ENCODE results near the gene GNAT2. TPM values are rescaled to one million over a fixed set of nuclear protein-coding genes. Genes with fewer than 3 reads are reported as not detected.
A peak's percentile ranks its signal among the peaks of the same experiment; 100 is the strongest.

The GNAT2 gene
- total RNA-seq, 1 donor = 0.43 TPM

- TF ChIP-seq CTCF (IDR thresholded peaks at IDR 0.05; ENCODE audit: insufficient read depth, low read depth, low read length) = no peak
- no peak for DNase-seq (ENCODE audit: low read depth)
These were observed 35.1 kb upstream of the GNAT2 start for GRCh38 chr1:109654519-109654918.

GRCh38 chr1:109653306-109653705 lies 33.9 kb upstream of the GNAT2 start:
- no peak for DNase-seq (ENCODE audit: low read depth)
- H3K4me3 ChIP-seq (ENCODE audit: low read depth, low read length) = no peak overlapping the region
- no peak for TF ChIP-seq CTCF (IDR thresholded peaks at IDR 0.05; ENCODE audit: insufficient read depth, low read depth, low read length)

More at GRCh38 chr1:109654519-109654918, 35.1 kb upstream of the GNAT2 start:
- no peak overlapping the region for H3K4me3 ChIP-seq (ENCODE audit: low read depth, low read length)

- no peak overlapping the region for H3K4me3 ChIP-seq (ENCODE audit: low read depth, low read length)
- DNase-seq (ENCODE audit: low read depth) = no peak
- no peak for TF ChIP-seq CTCF (IDR thresholded peaks at IDR 0.05; ENCODE audit: insufficient read depth, low read depth, low read length)
These were observed 33.0 kb upstream of the GNAT2 start for GRCh38 chr1:109652402-109652801.

- TF ChIP-seq CTCF (IDR thresholded peaks at IDR 0.05; ENCODE audit: insufficient read depth, low read depth, low read length) = no peak
- no peak for DNase-seq (ENCODE audit: low read depth)
- H3K4me3 ChIP-seq (ENCODE audit: low read depth, low read length) = no peak overlapping the region
These were observed 31.2 kb upstream of the GNAT2 start for GRCh38 chr1:109650609-109651008.

- peak; percentile 56 for TF ChIP-seq CTCF (IDR thresholded peaks at IDR 0.05; ENCODE audit: insufficient read depth, low read depth, low read length)
- peak; percentile 75 for DNase-seq (ENCODE audit: low read depth)
- peak overlapping the region; percentile 42 for H3K4me3 ChIP-seq (ENCODE audit: low read depth, low read length)
These were observed 30.1 kb upstream of the GNAT2 start for GRCh38 chr1:109649491-109649914.

- no peak overlapping the region for H3K4me3 ChIP-seq (ENCODE audit: low read depth, low read length)
- DNase-seq (ENCODE audit: low read depth) = peak; percentile 11
- TF ChIP-seq CTCF (IDR thresholded peaks at IDR 0.05; ENCODE audit: insufficient read depth, low read depth, low read length) = no peak
These were observed 25.3 kb upstream of the GNAT2 start for GRCh38 chr1:109644670-109645069.

Data from fibroblast of villous mesenchyme (primary cell).